Measurements from ENCODE around the gene ITGB4. TPM values are rescaled to one million over a fixed set of nuclear protein-coding genes. Genes with fewer than 3 reads are reported as not detected.

ITGB4 gene
- total RNA-seq, 2 experiments from 2014 or later = 0.81 to 1.3 TPM

GRCh38 chr17:75681289-75681688 is 40.0 kb upstream of the ITGB4 start:
- Mint-ChIP-seq H3K4me1 (ENCODE audit: low read depth) (peaks cover 31% of the 10 kb centered on the region), H3K27ac (no peak overlapping the region), H3K36me3 (ENCODE audit: low read depth) (peaks cover 68% of the 10 kb centered on the region), H3K9me3 (no peaks in the 10 kb centered on the region), H3K27me3 (no peaks in the 10 kb centered on the region), H3K4me3 (no peak overlapping the region)
- intact Hi-C loops (cut with DNase I, micrococcal nuclease) = no loop called here
- no peaks in the 10 kb centered on the region for H3K27me3 ChIP-seq (ENCODE audit: control insufficient read depth in 1 of 2, insufficient read depth in 2 of 2, low read length in 2 of 2)
- H3K36me3 ChIP-seq (ENCODE audit: insufficient read depth, low read length) = peaks cover 60% of the 10 kb centered on the region
- no peak for TF ChIP-seq CTCF (IDR thresholded peaks at IDR 0.05)
- no peak overlapping the region for H3K4me3 ChIP-seq (ENCODE audit: low read length)
- DNase-seq (no peak), ATAC-seq (ENCODE audit: poor library complexity) (no peak)
- ChIA-PET POLR2A (interaction anchor here (0.6 kb wide), 1 partner anchor 19 kb away, joined by 3 read pairs; no protein-coding TSS in a partner anchor), CTCF (no interaction called here)
- H3K27ac ChIP-seq (ENCODE audit: low read depth in 1 of 2, low read length in 2 of 2) = no peak overlapping the region
- H3K9me3 ChIP-seq (ENCODE audit: control insufficient read depth in 1 of 2, insufficient read depth in 1 of 2, low read length in 2 of 2) = no peaks in the 10 kb centered on the region
- H3K4me1 ChIP-seq (ENCODE audit: insufficient read depth, low read length) = no peaks in the 10 kb centered on the region

GRCh38 chr17:75683583-75683982 is 37.7 kb upstream of the ITGB4 start:
- ATAC-seq (ENCODE audit: poor library complexity) (no peak), DNase-seq (no peak)
- peaks cover 46% of the 10 kb centered on the region for H3K4me1 Mint-ChIP-seq (ENCODE audit: low read depth)
- no peak overlapping the region for H3K27ac Mint-ChIP-seq
- Histone ChIP-seq H3K4me1 (ENCODE audit: insufficient read depth, low read length) (peaks cover 14% of the 10 kb centered on the region), H3K9me3 (ENCODE audit: control insufficient read depth in 1 of 2, insufficient read depth in 1 of 2, low read length in 2 of 2) (no peaks in the 10 kb centered on the region), H3K4me3 (ENCODE audit: low read length) (no peak overlapping the region), H3K27me3 (ENCODE audit: control insufficient read depth in 1 of 2, insufficient read depth in 2 of 2, low read length in 2 of 2) (no peaks in the 10 kb centered on the region), H3K27ac (ENCODE audit: low read depth in 1 of 2, low read length in 2 of 2) (no peak overlapping the region), H3K36me3 (ENCODE audit: insufficient read depth, low read length) (peaks cover 59% of the 10 kb centered on the region)
- no peaks in the 10 kb centered on the region for H3K27me3 Mint-ChIP-seq
- H3K4me3 Mint-ChIP-seq = no peak overlapping the region
- intact Hi-C loops (cut with DNase I, micrococcal nuclease) = no loop called here
- POLR2A ChIA-PET = no interaction called here
- H3K36me3 Mint-ChIP-seq (ENCODE audit: low read depth) = peaks cover 60% of the 10 kb centered on the region
- TF ChIP-seq CTCF (IDR thresholded peaks at IDR 0.05) = no peak
- H3K9me3 Mint-ChIP-seq = no peaks in the 10 kb centered on the region
- CTCF ChIA-PET = interaction anchor here (1.7 to 1.8 kb wide), 2 partner anchors 64 to 70 kb away, joined by 6 to 9 read pairs; no protein-coding TSS in a partner anchor

- peaks cover 20% of the 10 kb centered on the region for H3K4me1 ChIP-seq (ENCODE audit: insufficient read depth, low read length)
- no peak for TF ChIP-seq CTCF (IDR thresholded peaks at IDR 0.05)
- intact Hi-C loops (cut with DNase I, micrococcal nuclease) = no loop called here
- CTCF ChIA-PET = interaction anchor here (1.7 kb wide), 1 partner anchor 63 kb away, joined by 6 read pairs; no protein-coding TSS in a partner anchor
- DNase-seq = no peak
- peaks cover 55% of the 10 kb centered on the region for H3K36me3 Mint-ChIP-seq (ENCODE audit: low read depth)
- no peak for ATAC-seq (ENCODE audit: poor library complexity)
- H3K36me3 ChIP-seq (ENCODE audit: insufficient read depth, low read length) = peaks cover 58% of the 10 kb centered on the region
- no peak overlapping the region for H3K4me3 ChIP-seq (ENCODE audit: low read length)
- H3K27me3 Mint-ChIP-seq = no peaks in the 10 kb centered on the region
- no peak overlapping the region for H3K27ac ChIP-seq (ENCODE audit: low read depth in 1 of 2, low read length in 2 of 2)
- no peak overlapping the region for H3K4me3 Mint-ChIP-seq
- H3K9me3 Mint-ChIP-seq = no peaks in the 10 kb centered on the region
- H3K27ac Mint-ChIP-seq = no peak overlapping the region
- H3K9me3 ChIP-seq (ENCODE audit: control insufficient read depth in 1 of 2, insufficient read depth in 1 of 2, low read length in 2 of 2) = no peaks in the 10 kb centered on the region
- no peaks in the 10 kb centered on the region for H3K27me3 ChIP-seq (ENCODE audit: control insufficient read depth in 1 of 2, insufficient read depth in 2 of 2, low read length in 2 of 2)
- H3K4me1 Mint-ChIP-seq (ENCODE audit: low read depth) = peaks cover 52% of the 10 kb centered on the region
- POLR2A ChIA-PET = interaction anchor here (1.1 kb wide), 1 partner anchor 18 kb away, joined by 3 read pairs; the partner anchor contains the start of gene RECQL5
These were observed 37.0 kb upstream of the ITGB4 start for GRCh38 chr17:75684249-75684648.

Measured in CD4-positive, alpha-beta T cell (primary cell).